HepG2 (cell line): ENCODE measurements around the gene TRIM31. TPM values are rescaled to one million over a fixed set of nuclear protein-coding genes. Genes with fewer than 3 reads are reported as not detected.

Source experiments
- ATAC-seq: fragments of 200-7000 bp; cut with Tn5 transposase; 3 replicates; pipeline ENCODE4 v1.9.1; 2020; ENCODE audit warnings: mild to moderate bottlenecking, moderate library complexity
- BruUV-seq: library from RNA; stranded (reverse); fragments of 400-500 nt; replicated peaks from 2 replicates; lab custom pipeline; 2021; lab: Mats Ljungman, UMichigan
- CTCF ChIA-PET: fragments of 300-600 bp; formaldehyde crosslinking; extraction: SDS; loops from one replicate; lab custom pipeline; 2021; ENCODE audit warnings: low total read pairs, inconsistent platforms, low intra/inter-chr PET ratio; lab: Yijun Ruan, JAX
- POLR2A ChIA-PET: fragments of 350-600 bp; sonication (Branson Sonifier 250); formaldehyde crosslinking; loops from one replicate; lab custom pipeline; 2020; ENCODE audit warnings: antibody characterized with exemption, inconsistent platforms; lab: Yijun Ruan, JAX
- DNase-seq: peaks from one replicate; pipeline ENCODE4 v3.0.0-alpha.2; 2015; ENCODE audit warnings: low spot score
- FAIRE-seq: peaks from 3 replicates; lab custom pipeline; 2011; peaks lifted over from hg19 to GRCh38; lab: Jason Lieb, UNC
- H2AFZ ChIP-seq: one replicate; pipeline ENCODE4 v1.6.1; 2011; ENCODE audit warnings: low read length, inconsistent platforms
- H3K27ac ChIP-seq: fragments of 300-600 bp; 3 replicates; pipeline ENCODE4 v1.8.0; 2011; ENCODE audit warnings: mixed run types, mild to moderate bottlenecking, mixed read lengths, low read length, inconsistent platforms; ENCODE audit not compliant: insufficient read depth; ENCODE audit errors: extremely low read length
- H3K27me3 ChIP-seq, 2 experiments: fragments of 200-600 bp in 1 of 2; 2 replicates in 1 of 2; 3 replicates in 1 of 2; pipeline versions ENCODE4 v1.6.0 to v1.8.0; 2011; ENCODE audit warnings: low read length in 2 of 2, mild to moderate bottlenecking in 2 of 2, moderate library complexity in 2 of 2, inconsistent platforms in 1 of 2; ENCODE audit not compliant: insufficient read depth in 2 of 2, control insufficient read depth in 1 of 2
- H3K36me3 ChIP-seq, 2 experiments: fragments of 200-600 bp in 1 of 2; replicated peaks in 1 of 2; 2 replicates in 1 of 2; 3 replicates in 1 of 2; pipeline versions ENCODE4 v1.5.1 to v1.8.0; 2011; ENCODE audit warnings: low read length in 2 of 2, inconsistent platforms in 1 of 2; ENCODE audit not compliant: insufficient read depth in 2 of 2, control insufficient read depth in 1 of 2
- H3K4me1 ChIP-seq: 2 replicates; pipeline ENCODE4 v1.5.1; 2012; ENCODE audit warnings: low read length, inconsistent platforms; ENCODE audit not compliant: insufficient read depth
- H3K4me2 ChIP-seq: 2 replicates; pipeline ENCODE4 v1.6.0; 2011; ENCODE audit warnings: low read depth, low read length, inconsistent platforms
- H3K4me3 ChIP-seq, 3 experiments: fragments of 200-600 bp in 1 of 3; sonication (generic), shearing (Covaris generic) in 1 of 3; replicated peaks in 1 of 3; 2 replicates each; pipeline ENCODE4 v1.5.1; 2011 to 2016; ENCODE audit warnings: low read length in 3 of 3, inconsistent platforms in 2 of 3, low read depth in 2 of 3, mild to moderate bottlenecking in 2 of 3, control low read depth in 1 of 3, mixed read lengths in 1 of 3; ENCODE audit not compliant: insufficient read depth in 1 of 3
- H3K79me2 ChIP-seq: one replicate; pipeline ENCODE4 v1.6.1; 2011; ENCODE audit warnings: low read length, inconsistent platforms; ENCODE audit not compliant: insufficient read depth
- H3K9ac ChIP-seq: 2 replicates; pipeline ENCODE4 v1.6.0; 2011; ENCODE audit warnings: mild to moderate bottlenecking, low read depth, low read length, inconsistent platforms; ENCODE audit not compliant: insufficient read depth
- H3K9me3 ChIP-seq: 2 replicates; pipeline ENCODE4 v1.5.1; 2012; ENCODE audit warnings: mild to moderate bottlenecking, low read length
- H4K20me1 ChIP-seq: 2 replicates; pipeline ENCODE4 v1.6.0; 2011; ENCODE audit warnings: inconsistent platforms, mild to moderate bottlenecking, low read length, moderate library complexity; ENCODE audit not compliant: insufficient read depth
- AGO2 ChIP-seq: fragments of 200-400 bp; formaldehyde crosslinking; optimal IDR thresholded peaks from 2 replicates; pipeline ENCODE3; 2017; ENCODE audit warnings: mild to moderate bottlenecking, low read depth, low read length, moderate library complexity
- ELF4 ChIP-seq: sonication (generic); formaldehyde crosslinking; IDR thresholded peaks from 2 replicates; pipeline ENCODE4 v1.5.0; 2020; ENCODE audit warnings: missing genetic modification reagents, mild to moderate bottlenecking, moderate library complexity, borderline replicate concordance
- MXI1 ChIP-seq: IDR thresholded peaks from 3 replicates; pipeline ENCODE4 v1.6.1; 2012; ENCODE audit warnings: low read depth, low read length, inconsistent platforms, borderline replicate concordance
- RNF2 ChIP-seq: fragments of 450-650 bp; conservative IDR thresholded peaks from 2 replicates; pipeline ENCODE4 v1.6.1; 2016; ENCODE audit warnings: low read depth
- SALL2 ChIP-seq: sonication (generic); formaldehyde crosslinking; IDR thresholded peaks from 2 replicates; pipeline ENCODE4 v1.8.1; 2023; ENCODE audit warnings: mild to moderate bottlenecking, missing genetic modification reagents, inconsistent platforms
- TAF1 ChIP-seq: sonication (generic); formaldehyde crosslinking; IDR thresholded peaks from 2 replicates; pipeline ENCODE4 v1.4.0; 2020; ENCODE audit warnings: missing genetic modification reagents
- ZNF260 ChIP-seq: sonication (generic); formaldehyde crosslinking; IDR thresholded peaks from 2 replicates; pipeline ENCODE4 v1.4.0; 2020; ENCODE audit warnings: missing genetic modification reagents, low read depth, mild to moderate bottlenecking, borderline replicate concordance
- ZNF558 ChIP-seq: sonication (generic); formaldehyde crosslinking; IDR thresholded peaks from 2 replicates; pipeline ENCODE4 v1.9.0; 2022; ENCODE audit warnings: mild to moderate bottlenecking, missing genetic modification reagents, borderline replicate concordance
- ZNF780A ChIP-seq: sonication (generic); formaldehyde crosslinking; IDR thresholded peaks from 2 replicates; pipeline ENCODE4 v1.8.0; 2022; ENCODE audit warnings: mild to moderate bottlenecking, missing genetic modification reagents, moderate library complexity
- WGBS: methylation state at CpG from one replicate; pipeline ENCODE4 v1.1.6; 2017; ENCODE audit warnings: low lambda C conversion rate; 5-methylcytosine and 5-hydroxymethylcytosine counted together
- in situ Hi-C: cut with HindIII; loops from 2 replicates; pipeline ENCODE4 v1.10.0; 2017; ENCODE audit warnings: low pct_unique_long_range_greater_than_20kb; ENCODE audit not compliant: extremely low pct_ligation_motif_present
- intact Hi-C: fragments of 100-400 bp; cut with micrococcal nuclease; formaldehyde crosslinking; loops from one replicate; pipeline ENCODE4 v1.10.0; 2022; ENCODE audit not compliant: unreplicated experiment
- polyA plus RNA-seq, 8 experiments: library from polyadenylated mRNA; depleted of rRNA in 3 of 8; stranded (reverse) in 7 of 8; unstranded in 1 of 8; fragments of >200 nt; fragmentation: Illumina TruSeq in 4 of 8; extraction: Trizol in 4 of 8; gene quantifications; 2 replicates each; pipeline versions ENCODE4 v1.2.1 to v1.2.3, GENCODE V29; 2011 to 2016; ENCODE audit warnings: low read depth in 4 of 8, missing spikeins in 1 of 8, mixed read lengths in 1 of 8; ENCODE audit not compliant: insufficient read depth in 1 of 8
- total RNA-seq, 5 experiments: library from RNA; depleted of rRNA; stranded (reverse); fragments of >200 nt; fragmentation: Illumina TruSeq; extraction: Trizol; gene quantifications; 2 replicates each; pipeline ENCODE4 v1.2.3, GENCODE V29; 2016; ENCODE audit warnings: low read depth in 1 of 5

The TRIM31 gene
- total and polyA plus RNA-seq, 2 of the 13 experiments (the other 11 are each of a cell fraction or from before 2014, with no cell fraction given): 0.13 to 0.51 TPM

DNA sequence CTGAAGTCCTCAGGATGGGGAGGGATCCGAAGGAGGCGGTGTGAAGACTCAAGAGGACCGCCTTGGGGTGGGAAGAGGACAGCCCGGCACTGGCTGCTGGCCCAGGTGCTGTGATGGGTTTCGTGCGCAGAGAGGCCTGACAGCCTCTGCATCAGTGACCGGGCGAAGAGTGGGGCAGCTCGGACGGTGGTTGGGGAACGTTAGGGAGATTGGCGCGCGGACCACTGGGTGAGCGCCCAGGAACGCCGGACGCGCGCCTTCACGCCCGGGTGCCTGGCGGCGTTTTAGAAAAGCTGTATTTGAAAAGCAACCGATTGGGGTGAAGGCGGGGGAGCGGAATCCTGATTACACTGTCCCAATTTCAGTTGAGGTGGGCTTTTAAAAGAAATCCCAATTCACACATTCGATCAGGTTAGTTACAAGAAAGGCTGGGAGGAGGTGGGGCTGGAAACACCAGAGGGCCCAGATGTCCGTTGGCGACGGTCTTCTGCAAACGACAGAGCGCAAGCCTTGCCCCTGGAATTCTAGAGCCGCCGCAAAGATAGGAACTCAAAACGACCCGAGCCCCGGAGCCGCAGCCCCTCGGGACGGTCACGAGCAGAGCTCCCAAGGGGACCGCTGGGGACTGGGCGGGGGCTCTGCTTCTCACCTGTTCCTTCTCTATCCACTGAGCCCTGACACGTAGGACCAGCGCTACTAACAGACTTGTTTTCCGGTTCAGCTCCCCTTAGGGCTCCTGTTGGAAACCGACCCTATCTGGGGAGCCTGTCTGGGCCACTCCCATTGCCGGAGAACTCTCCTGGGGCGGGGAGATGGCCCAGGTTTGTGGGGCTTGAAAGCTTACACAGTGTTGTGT is 14.6 kb upstream of the TRIM31 start (continued):
- TF ChIP-seq AGO2: no peak
- no peak for TF ChIP-seq ZNF558 (CRISPR knock-in tag)

DNA sequence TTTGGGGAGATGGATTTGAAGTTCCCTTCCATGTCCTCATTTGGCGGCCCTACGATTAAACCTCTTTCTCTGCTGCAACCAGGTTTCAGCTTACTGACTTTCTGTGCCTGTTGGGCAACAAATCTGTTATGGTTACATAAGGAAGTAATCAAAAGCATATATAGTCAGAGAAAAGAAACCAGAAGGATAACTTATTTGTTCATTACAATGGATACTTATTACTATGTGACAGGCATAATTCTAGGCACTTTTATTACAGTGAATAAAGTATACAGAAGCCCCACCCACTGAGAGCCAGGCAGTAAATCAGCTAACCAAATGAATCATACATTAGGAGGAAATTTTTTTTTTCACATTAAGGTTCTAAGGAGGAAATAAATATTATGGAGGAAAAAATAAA is 9.6 kb upstream of the TRIM31 start:
- no peaks in the 10 kb centered on the region for H3K9me3 ChIP-seq
- no peaks in the 10 kb centered on the region for H4K20me1 ChIP-seq
- no peaks in the 10 kb centered on the region for H3K79me2 ChIP-seq
- H3K4me2 ChIP-seq: no peak overlapping the region
- DNase-seq: no peak
- POLR2A ChIA-PET: no interaction called here
- H3K27ac ChIP-seq: no peak overlapping the region
- H3K27me3 ChIP-seq: no peaks in the 10 kb centered on the region
- in situ Hi-C loops: no loop called here
- no peak overlapping the region for H2AFZ ChIP-seq
- FAIRE-seq: no peak
- H3K36me3 ChIP-seq: no peaks in the 10 kb centered on the region
- no peak overlapping the region for H3K9ac ChIP-seq
- TF ChIP-seq RNF2: no peak
- TF ChIP-seq ZNF260 (CRISPR knock-in tag): no peak
- TF ChIP-seq MXI1: no peak
- no peak for TF ChIP-seq TAF1
- TF ChIP-seq SALL2 (CRISPR knock-in tag): no peak
- TF ChIP-seq ELF4 (CRISPR knock-in tag): no peak
- TF ChIP-seq ZNF780A (CRISPR knock-in tag): no peak
- TF ChIP-seq, all 625 proteins: peak for 0
- BruUV-seq: no TSS peak
- no peak for ATAC-seq
- CTCF ChIA-PET: no interaction called here
- Histone ChIP-seq H3K4me3 (no peak overlapping the region), H3K4me1 (peaks cover 34% of the 10 kb centered on the region)
- 14% methylated on average over 2 of the region's 2 CpGs for WGBS
- intact Hi-C loops: no loop called here
